ENCODE results near the gene CDH26.

The CDH26 gene

GRCh38 chr20:60046860-60047259 is 88.6 kb downstream of the CDH26 start:
- no peak for DNase-seq (ENCODE audit: low read depth)

- no peak for DNase-seq (ENCODE audit: low read depth)
Measured at GRCh38 chr20:60048634-60049521, 90.7 kb downstream of the CDH26 start.

GRCh38 chr20:60049601-60050000 is 91.4 kb downstream of the CDH26 start:
- DNase-seq (ENCODE audit: low read depth), result no peak

- DNase-seq (ENCODE audit: low read depth), result no peak
Measured at GRCh38 chr20:60050193-60050947, 92.1 kb downstream of the CDH26 start.

- DNase-seq (ENCODE audit: low read depth), result no peak
Measured at GRCh38 chr20:60051911-60052310, 93.7 kb downstream of the CDH26 start.

DNA sequence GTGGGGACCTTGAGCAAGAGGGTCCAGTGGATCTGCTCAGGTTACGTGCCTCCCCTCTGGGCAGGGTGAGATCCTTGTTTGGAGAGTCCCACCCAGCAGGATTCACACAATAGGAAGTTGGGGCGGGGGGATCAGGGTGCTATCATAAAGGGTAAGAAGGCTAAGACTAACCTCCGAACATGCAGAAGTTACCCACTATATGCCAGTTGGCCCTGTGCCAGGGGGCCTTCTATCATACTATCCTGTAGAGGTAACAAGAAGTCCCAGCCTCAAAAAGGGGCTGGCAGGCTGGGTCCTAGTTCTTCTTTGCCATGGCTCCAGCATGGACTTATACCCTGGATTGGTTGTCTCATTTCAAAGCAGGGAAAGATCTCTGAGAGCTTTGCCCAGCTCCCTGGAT is 94.1 kb downstream of the CDH26 start:
- no peak for DNase-seq (ENCODE audit: low read depth)

DNA sequence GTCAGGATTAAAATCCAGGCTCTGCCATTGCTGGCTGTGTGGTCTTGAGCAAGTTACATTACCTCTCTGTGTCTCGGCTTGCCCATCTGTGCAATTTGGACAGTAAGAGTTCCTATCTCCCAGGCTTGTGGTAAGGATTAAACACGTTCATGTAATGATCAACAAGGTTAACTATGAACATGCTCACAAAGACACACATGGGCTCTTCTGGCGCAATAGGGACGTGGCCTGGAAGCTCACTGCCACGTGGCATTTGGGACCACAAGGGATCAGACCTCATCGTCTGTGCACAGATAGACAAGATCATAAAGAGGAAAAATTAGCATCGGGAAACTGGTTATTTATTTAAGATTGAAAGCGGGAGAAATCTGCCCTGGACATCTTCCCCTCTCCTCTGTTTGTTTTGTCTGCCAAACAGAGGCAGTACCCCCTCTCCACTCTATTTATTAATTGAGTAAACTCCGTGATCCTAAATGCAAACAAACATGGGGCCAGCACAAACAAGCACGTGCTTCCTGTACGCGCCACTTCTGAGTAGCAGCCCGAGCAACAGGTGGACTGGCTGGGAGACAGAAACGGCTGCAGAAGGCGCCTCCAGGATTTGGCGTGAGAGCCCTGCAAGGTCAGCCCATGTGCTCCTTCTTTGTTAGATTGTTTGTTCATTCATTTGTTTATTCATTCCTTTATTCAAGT is 95.0 kb downstream of the CDH26 start:
- no peak for DNase-seq (ENCODE audit: low read depth)

DNA sequence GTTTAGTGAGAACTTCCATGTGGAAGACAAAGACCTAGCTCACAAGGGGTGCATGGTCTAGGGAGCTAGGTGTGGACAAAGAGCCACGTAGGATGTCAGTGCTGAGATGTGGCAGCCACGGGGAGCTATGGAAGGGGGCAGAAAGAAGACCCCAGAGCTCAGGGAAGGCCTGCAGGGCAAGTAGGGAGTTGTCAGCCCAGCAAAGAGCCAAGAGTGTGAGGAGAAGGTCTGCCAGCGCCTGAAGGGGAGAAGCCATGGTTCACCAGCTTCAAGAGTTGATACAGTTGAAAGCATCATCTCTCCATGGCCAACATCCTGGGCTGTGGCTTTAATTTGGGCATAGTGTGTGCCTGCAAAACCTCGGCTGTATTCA is 95.6 kb downstream of the CDH26 start:
- no peak for DNase-seq (ENCODE audit: low read depth)

- no peak for DNase-seq (ENCODE audit: low read depth)
Measured at GRCh38 chr20:60054716-60055634, 96.8 kb downstream of the CDH26 start.

- DNase-seq (ENCODE audit: low read depth), result no peak
Measured at GRCh38 chr20:60055740-60056139, 97.5 kb downstream of the CDH26 start.

DNA sequence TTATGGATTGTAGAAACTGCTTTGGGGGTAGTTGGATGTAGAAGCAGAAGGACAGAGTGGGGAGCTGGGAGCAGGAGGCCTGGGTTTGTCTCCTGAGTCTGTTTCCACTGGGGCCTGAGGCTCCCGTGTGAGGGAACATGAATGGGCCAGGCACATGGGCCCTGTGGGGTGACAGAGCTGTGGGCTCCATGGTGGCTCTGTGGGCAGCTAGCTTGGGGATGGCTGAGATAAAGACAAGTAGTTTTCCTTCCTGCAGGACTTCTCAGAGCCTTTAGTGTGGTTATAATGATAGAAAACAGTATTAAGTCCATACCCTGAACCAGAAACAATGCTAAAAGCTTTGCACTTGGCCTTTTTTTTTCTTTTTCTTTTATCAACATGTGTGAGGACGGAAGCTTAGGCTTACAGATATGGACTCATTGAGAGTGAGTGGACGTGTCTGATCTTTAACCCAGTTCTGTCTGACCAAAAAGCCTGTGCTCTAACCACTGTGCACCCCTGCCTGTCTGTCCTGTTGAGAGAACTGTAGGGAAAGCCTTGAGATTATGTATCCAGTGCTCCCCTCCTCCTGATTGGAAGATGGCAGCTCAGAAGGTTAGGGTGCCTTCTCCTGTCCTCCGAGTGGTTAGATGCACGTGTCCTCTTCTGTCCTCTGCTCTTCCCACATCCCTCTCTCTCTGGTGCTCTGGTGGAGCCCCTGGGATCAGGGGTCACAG is 98.3 kb downstream of the CDH26 start:
- no peak for DNase-seq (ENCODE audit: low read depth)

DNA sequence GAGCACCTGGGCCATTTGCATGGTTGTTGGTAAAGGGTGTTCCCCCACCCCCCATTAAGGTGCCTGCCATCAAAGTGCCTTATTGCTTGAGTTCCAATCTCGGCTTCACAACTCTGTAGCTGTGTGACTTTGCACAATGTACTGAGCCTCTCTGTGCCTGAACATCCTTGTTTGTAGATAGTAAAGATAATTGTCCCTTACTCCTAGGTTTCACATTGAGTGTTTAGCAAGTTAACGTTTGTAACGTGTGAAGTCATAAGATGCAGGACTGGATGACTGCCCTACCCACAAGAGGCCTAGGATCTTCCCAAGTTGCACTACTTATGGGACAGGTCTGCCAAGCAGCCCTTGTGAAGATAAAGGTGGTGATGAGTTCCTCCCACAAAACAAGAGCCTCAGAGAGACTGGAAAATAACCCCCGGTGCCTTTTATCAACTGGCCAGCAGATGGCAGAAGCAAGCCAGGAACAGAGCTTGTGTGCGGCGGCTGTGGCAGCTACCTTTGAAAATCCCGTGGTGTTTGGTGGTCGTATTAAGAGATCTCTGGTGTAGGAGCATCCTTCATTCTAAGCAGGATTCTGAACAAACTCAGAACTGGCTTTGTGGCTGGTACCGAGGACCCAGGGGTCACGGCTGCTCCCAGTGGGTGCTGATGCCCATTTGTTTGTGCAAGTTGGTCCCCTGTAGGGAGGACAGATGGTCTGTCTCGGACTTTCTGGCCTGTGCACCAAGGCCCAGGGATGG is 99.1 kb downstream of the CDH26 start:
- no peak for DNase-seq (ENCODE audit: low read depth)

GRCh38 chr20:60057866-60058807 is 99.9 kb downstream of the CDH26 start:
- no peak for DNase-seq (ENCODE audit: low read depth)

DNA sequence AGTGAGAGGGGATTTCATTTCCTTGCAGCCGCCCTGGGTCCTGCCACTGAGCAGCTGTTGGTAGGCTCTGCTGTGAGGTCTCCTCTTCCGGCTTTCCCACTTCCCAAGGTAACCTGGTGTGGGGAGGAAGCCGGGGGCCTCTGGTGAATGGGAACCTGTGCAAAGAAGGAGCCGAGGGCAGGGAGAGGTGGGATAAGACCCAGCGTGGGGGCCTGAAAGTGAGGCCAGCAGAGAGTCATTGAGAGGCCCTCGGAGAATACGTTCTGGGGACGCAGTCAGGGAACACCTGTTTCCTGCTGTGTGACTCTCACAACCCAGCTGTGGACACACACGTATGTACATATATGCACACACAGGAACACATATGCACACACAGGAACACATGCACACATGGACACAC is 100.7 kb downstream of the CDH26 start:
- no peak for DNase-seq (ENCODE audit: low read depth)

DNA sequence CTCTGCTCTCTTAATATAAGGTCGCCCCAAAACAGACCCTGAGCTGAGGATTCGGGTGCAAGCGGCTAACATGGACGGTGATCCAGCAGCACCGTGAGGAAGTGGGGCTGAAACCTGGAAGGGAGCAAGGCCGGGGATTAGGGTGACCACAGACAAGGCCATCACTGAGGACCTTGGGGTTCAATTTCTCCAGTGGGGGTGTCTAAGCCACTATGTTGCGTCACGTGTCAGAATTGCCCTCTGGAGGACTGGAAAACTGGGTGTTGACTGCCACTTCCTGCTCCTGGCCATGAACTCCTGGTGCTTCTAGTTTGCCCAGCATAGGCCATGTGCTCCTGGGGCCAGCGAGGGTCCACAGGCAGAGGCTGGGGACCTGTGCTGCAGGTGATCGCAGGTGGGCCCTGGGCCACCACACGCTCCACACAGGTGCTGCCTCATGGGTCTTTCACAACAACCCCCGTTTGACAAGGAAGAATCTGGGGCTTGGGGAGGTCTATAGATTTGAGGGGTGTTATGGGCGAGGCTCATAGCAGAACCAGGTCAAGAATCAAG is 101.9 kb downstream of the CDH26 start:
- no peak for DNase-seq (ENCODE audit: low read depth)

DNA sequence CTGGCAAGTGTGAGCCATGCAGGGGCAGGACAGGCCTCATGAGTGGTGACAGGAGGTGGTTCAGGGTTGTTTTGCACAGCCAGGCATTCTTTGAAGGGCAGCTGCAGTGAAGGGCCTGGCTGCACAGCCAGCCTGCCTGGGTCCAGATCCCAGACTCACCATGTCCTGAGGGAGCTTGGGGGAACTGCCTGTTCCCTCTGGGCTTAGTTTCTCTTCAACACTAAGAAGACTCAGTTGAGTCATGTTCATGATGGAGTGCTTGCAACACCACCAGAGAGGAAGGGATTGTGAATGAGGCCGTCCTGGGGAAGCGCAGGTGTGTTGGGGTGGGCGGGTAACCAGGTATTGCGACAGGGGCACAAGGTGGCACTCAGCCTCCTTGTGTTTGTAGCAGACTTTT is 102.4 kb downstream of the CDH26 start:
- no peak for DNase-seq (ENCODE audit: low read depth)

GRCh38 chr20:60062431-60063047 is 104.3 kb downstream of the CDH26 start:
- no peak for DNase-seq (ENCODE audit: low read depth)

- DNase-seq (ENCODE audit: low read depth), result no peak
Measured at GRCh38 chr20:60063048-60063451, 104.8 kb downstream of the CDH26 start.

Measured in stimulated activated CD8-positive, alpha-beta memory T cell treated with anti-CD3 and anti-CD28 coated beads, Interleukin-15, amount 100 ng/mL, for 24 hours (primary cell).